Neural cell (in vitro differentiated cells): ENCODE measurements around the gene NIPA2. TPM values are rescaled to one million over a fixed set of nuclear protein-coding genes. Genes with fewer than 3 reads are reported as not detected.

Experiments
- H2AFZ ChIP-seq: fragments of 200-600, 300-800 bp; sonication (generic), shearing (Covaris generic); 2 replicates; pipeline ENCODE4 v1.6.0; 2014; ENCODE audit warnings: low read depth, mild to moderate bottlenecking, antibody characterized with exemption, low read length, moderate library complexity
- H3F3A ChIP-seq: fragments of 200-600 bp; shearing (Covaris generic); 2 replicates; pipeline ENCODE4 v1.6.1; 2016; ENCODE audit warnings: mild to moderate bottlenecking, moderate library complexity, mixed read lengths, antibody characterized with exemption, low read length; ENCODE audit not compliant: insufficient read depth, poor library complexity, severe bottlenecking
- H3K27ac ChIP-seq: fragments of 200-600, 300-800 bp; sonication (generic), shearing (Covaris generic); 2 replicates; pipeline ENCODE4 v1.5.1; 2014; ENCODE audit warnings: mild to moderate bottlenecking, low read length, moderate library complexity
- H3K27me3 ChIP-seq: fragments of 300-800, 200-600 bp; sonication (generic), shearing (Covaris generic); 2 replicates; pipeline ENCODE4 v1.6.0; 2014; ENCODE audit warnings: mild to moderate bottlenecking, low read depth, low read length, moderate library complexity; ENCODE audit not compliant: insufficient read depth
- H3K36me3 ChIP-seq: fragments of 300-800, 200-600 bp; sonication (generic), shearing (Covaris generic); 2 replicates; pipeline ENCODE4 v1.5.1; 2014; ENCODE audit warnings: mild to moderate bottlenecking, antibody characterized with exemption, low read length, moderate library complexity; ENCODE audit not compliant: insufficient read depth
- H3K4me2 ChIP-seq: fragments of 300-800, 200-600 bp; sonication (generic), shearing (Covaris generic); 2 replicates; pipeline ENCODE4 v1.6.0; 2014; ENCODE audit warnings: mild to moderate bottlenecking, low read length
- H3K4me3 ChIP-seq: fragments of 300-800, 200-600 bp; sonication (generic), shearing (Covaris generic); 2 replicates; pipeline ENCODE4 v1.5.1; 2014; ENCODE audit warnings: mild to moderate bottlenecking, low read length, moderate library complexity
- H3K79me2 ChIP-seq: fragments of 200-600 bp; shearing (Covaris generic); replicated peaks from 2 replicates; pipeline ENCODE4 v1.6.0; 2014; ENCODE audit warnings: mild to moderate bottlenecking, low read length, moderate library complexity; ENCODE audit not compliant: insufficient read depth
- H3K9ac ChIP-seq: fragments of 300-800, 200-600 bp; sonication (generic), shearing (Covaris generic); 2 replicates; pipeline ENCODE4 v1.6.1; 2016; ENCODE audit warnings: mild to moderate bottlenecking, low read length, mixed read lengths
- H3K9me2 ChIP-seq: fragments of 200-600 bp; shearing (Covaris generic); 2 replicates; pipeline ENCODE4 v1.6.1; 2016; ENCODE audit warnings: mild to moderate bottlenecking, low read length, mixed read lengths; ENCODE audit not compliant: insufficient read depth
- H3K9me3 ChIP-seq: fragments of 200-600, 300-800 bp; sonication (generic), shearing (Covaris generic); 2 replicates; pipeline ENCODE4 v1.6.1; 2016; ENCODE audit warnings: mild to moderate bottlenecking, mixed run types, low read length, moderate library complexity, mixed read lengths
- H4K20me1 ChIP-seq: fragments of 200-600 bp; shearing (Covaris generic); 2 replicates; pipeline ENCODE4 v1.6.1; 2016; ENCODE audit warnings: mild to moderate bottlenecking, mixed run types; ENCODE audit not compliant: insufficient read depth
- CTCF ChIP-seq: fragments of 450-650 bp; IDR thresholded peaks from 2 replicates; pipeline ENCODE4 v1.5.1; 2014; ENCODE audit warnings: antibody characterized with exemption, mild to moderate bottlenecking, moderate library complexity; ENCODE audit not compliant: poor library complexity, severe bottlenecking
- EP300 ChIP-seq: fragments of 450-650 bp; conservative IDR thresholded peaks from 2 replicates; pipeline ENCODE4 v1.6.1; 2014; ENCODE audit warnings: antibody characterized with exemption, mild to moderate bottlenecking, moderate library complexity; ENCODE audit not compliant: poor library complexity, severe bottlenecking
- EZH2 ChIP-seq: fragments of 200-600, 300-800 bp; shearing (Covaris generic), sonication (generic); IDR thresholded peaks from 2 replicates; pipeline ENCODE4 v1.6.1; 2014; ENCODE audit warnings: antibody characterized with exemption, low read length, borderline replicate concordance, mild to moderate bottlenecking; ENCODE audit not compliant: insufficient read depth, poor library complexity, severe bottlenecking
- MXI1 ChIP-seq: fragments of 450-650 bp; conservative IDR thresholded peaks from 2 replicates; pipeline ENCODE4 v1.6.1; 2014; ENCODE audit warnings: antibody characterized with exemption, mild to moderate bottlenecking; ENCODE audit not compliant: poor library complexity, severe bottlenecking
- POLR2AphosphoS5 ChIP-seq: IDR thresholded peaks from 2 replicates; pipeline ENCODE4 v1.6.1; 2012
- RAD21 ChIP-seq: fragments of 450-650 bp; conservative IDR thresholded peaks from 2 replicates; pipeline ENCODE4 v1.6.1; 2014; ENCODE audit warnings: antibody characterized with exemption, mild to moderate bottlenecking, moderate library complexity
- REST ChIP-seq: IDR thresholded peaks from 2 replicates; pipeline ENCODE4 v1.6.1; 2012; ENCODE audit warnings: borderline replicate concordance
- SMC3 ChIP-seq: fragments of 450-650 bp; conservative IDR thresholded peaks from 2 replicates; pipeline ENCODE4 v1.6.1; 2014; ENCODE audit warnings: antibody characterized with exemption, mild to moderate bottlenecking, moderate library complexity; ENCODE audit not compliant: poor library complexity
- TAF1 ChIP-seq: IDR thresholded peaks from 2 replicates; pipeline ENCODE4 v1.6.1; 2012; ENCODE audit warnings: low read depth
- polyA plus RNA-seq: library from polyadenylated mRNA; depleted of rRNA; stranded (reverse); fragments of >200 nt; gene quantifications from 2 replicates; pipeline ENCODE4 v1.2.3, GENCODE V29; 2014

The NIPA2 gene
- polyA plus RNA-seq, 1 donor from 2014 or later, result 52.6 TPM

GRCh38 chr15:22855791-22856190, 17.3 kb downstream of the NIPA2 start:
- H3K4me2 ChIP-seq, result no peak overlapping the region
- H3K27me3 ChIP-seq, result no peaks in the 10 kb centered on the region
- H4K20me1 ChIP-seq, result no peaks in the 10 kb centered on the region
- H3K9me2 ChIP-seq, result no peaks in the 10 kb centered on the region
- no peaks in the 10 kb centered on the region for H3F3A ChIP-seq
- no peaks in the 10 kb centered on the region for H3K36me3 ChIP-seq
- H3K4me3 ChIP-seq, result no peak overlapping the region
- no peak overlapping the region for H2AFZ ChIP-seq
- peaks cover 9% of the 10 kb centered on the region for H3K79me2 ChIP-seq
- no peak for TF ChIP-seq SMC3
- TF ChIP-seq CTCF, result no peak
- no peak for TF ChIP-seq REST
- no peak for TF ChIP-seq TAF1
- TF ChIP-seq RAD21, result no peak
- TF ChIP-seq MXI1, result no peak
- TF ChIP-seq EP300, result no peak
- no peak for TF ChIP-seq POLR2AphosphoS5
- no peak for TF ChIP-seq EZH2
- H3K27ac ChIP-seq, result no peak overlapping the region
- H3K9me3 ChIP-seq, result no peaks in the 10 kb centered on the region
- no peak overlapping the region for H3K9ac ChIP-seq

- Histone ChIP-seq H3K27ac (no peak overlapping the region), H3K79me2 (peaks cover under 1% of the 10 kb centered on the region), H4K20me1 (no peaks in the 10 kb centered on the region), H3F3A (no peaks in the 10 kb centered on the region), H3K9ac (no peak overlapping the region), H3K9me2 (no peaks in the 10 kb centered on the region), H2AFZ (no peak overlapping the region), H3K36me3 (no peaks in the 10 kb centered on the region), H3K4me3 (no peak overlapping the region), H3K4me2 (no peak overlapping the region), H3K27me3 (no peaks in the 10 kb centered on the region), H3K9me3 (no peaks in the 10 kb centered on the region)
- TF ChIP-seq REST (no peak), CTCF (no peak), TAF1 (no peak), EP300 (no peak), RAD21 (no peak), SMC3 (no peak), EZH2 (no peak)
Observed at GRCh38 chr15:22856659-22857058, 18.2 kb downstream of the NIPA2 start.
